ENCODE results near the gene PDE9A. TPM values are rescaled to one million over a fixed set of nuclear protein-coding genes. Genes with fewer than 3 reads are reported as not detected.
A peak's percentile ranks its signal among the peaks of the same experiment; 100 is the strongest.

Gene PDE9A
- total RNA-seq, 1 donor, result 9.5 TPM

DNA sequence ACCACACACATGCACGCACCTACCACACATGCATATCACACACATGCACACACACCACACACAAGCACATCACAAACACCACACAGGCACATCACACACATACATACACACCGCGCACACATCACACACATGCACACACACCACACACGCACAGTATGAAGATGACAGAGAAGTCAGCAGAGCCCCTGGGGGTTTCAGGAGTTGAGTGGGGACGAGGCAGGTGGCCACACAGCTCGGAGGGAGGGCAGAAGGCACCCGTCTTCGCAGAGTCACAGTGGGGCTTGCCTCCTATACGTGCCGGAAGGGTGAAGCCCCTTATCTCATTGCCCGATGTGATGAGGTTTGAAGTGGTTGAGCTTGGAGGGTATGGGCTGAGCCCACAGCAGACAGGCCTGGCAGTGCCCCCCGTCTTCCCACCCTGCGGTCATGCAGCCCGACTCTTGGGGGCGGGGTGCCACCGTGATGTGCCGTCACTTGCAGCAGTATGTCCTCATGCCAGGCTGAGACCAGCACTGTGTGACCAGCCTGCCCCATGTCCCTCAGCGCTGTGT is 9.9 kb downstream of the PDE9A start:
- DNase-seq (ENCODE audit: low read depth), result no peak
- TF ChIP-seq, protein P1, sequence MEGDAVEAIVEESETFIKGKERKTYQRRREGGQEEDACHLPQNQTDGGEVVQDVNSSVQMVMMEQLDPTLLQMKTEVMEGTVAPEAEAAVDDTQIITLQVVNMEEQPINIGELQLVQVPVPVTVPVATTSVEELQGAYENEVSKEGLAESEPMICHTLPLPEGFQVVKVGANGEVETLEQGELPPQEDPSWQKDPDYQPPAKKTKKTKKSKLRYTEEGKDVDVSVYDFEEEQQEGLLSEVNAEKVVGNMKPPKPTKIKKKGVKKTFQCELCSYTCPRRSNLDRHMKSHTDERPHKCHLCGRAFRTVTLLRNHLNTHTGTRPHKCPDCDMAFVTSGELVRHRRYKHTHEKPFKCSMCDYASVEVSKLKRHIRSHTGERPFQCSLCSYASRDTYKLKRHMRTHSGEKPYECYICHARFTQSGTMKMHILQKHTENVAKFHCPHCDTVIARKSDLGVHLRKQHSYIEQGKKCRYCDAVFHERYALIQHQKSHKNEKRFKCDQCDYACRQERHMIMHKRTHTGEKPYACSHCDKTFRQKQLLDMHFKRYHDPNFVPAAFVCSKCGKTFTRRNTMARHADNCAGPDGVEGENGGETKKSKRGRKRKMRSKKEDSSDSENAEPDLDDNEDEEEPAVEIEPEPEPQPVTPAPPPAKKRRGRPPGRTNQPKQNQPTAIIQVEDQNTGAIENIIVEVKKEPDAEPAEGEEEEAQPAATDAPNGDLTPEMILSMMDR (IDR thresholded peaks at IDR 0.05; ENCODE audit: insufficient read depth, low read depth, low read length), result no peak
- no peak overlapping the region for H3K4me3 ChIP-seq (ENCODE audit: low read depth, low read length)

DNA sequence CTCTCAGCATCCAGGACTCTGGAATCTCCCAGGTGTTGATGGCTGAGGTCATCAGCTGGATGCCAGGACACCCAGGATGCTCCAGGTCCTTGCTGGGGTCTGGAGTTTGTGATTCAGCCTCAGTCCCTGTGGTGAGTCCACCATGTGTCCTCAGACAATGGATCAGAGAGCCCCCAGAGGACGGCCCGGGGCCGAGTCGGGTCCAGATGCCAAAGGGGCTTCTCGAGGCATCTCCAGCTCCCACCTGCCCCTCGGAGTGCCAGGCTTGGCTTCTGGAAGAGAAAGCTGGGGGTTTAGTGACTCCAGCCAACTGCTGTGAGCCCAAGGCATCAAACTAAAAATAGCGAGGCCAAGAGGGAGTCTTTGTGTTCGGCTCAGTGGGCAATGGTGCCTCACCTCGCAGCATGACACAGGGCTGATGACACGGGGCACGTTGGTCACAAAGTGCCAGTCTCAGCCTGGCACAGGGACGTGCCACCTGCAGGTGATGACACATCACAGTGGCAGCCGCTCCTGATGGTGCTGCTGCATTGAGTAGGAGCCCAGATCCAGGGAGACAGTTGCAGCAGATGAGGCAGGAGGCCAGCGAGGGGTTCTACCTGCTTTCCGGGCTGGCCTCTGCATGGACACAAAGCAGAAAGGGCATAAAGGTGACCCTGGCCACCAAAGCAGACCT is 10.6 kb downstream of the PDE9A start:
- no peak overlapping the region for H3K4me3 ChIP-seq (ENCODE audit: low read depth, low read length)
- TF ChIP-seq, protein P1 (IDR thresholded peaks at IDR 0.05; ENCODE audit: insufficient read depth, low read depth, low read length), result no peak
- DNase-seq (ENCODE audit: low read depth), result no peak

DNA sequence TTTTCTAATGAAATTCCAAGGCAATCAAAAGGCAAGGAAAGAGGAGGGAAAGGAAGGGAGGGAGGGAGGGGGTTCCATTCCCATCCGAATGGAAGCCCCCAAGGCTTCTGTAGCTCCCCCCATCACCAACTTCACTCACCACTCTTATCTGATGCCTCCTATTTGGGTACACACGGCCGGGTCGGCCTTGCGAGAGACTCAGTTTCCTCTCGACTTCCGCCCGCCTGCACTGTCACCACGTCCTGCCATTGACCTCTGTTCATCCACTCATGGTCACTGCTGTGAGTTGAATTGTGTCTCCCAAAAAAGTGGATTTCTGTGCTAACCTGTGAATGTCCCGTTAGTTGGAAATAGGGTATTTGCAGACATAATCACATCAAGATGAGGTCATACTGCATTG is 11.2 kb downstream of the PDE9A start:
- DNase-seq (ENCODE audit: low read depth), result no peak
- H3K4me3 ChIP-seq (ENCODE audit: low read depth, low read length), result no peak overlapping the region
- TF ChIP-seq, protein P1 (IDR thresholded peaks at IDR 0.05; ENCODE audit: insufficient read depth, low read depth, low read length), result no peak

DNA sequence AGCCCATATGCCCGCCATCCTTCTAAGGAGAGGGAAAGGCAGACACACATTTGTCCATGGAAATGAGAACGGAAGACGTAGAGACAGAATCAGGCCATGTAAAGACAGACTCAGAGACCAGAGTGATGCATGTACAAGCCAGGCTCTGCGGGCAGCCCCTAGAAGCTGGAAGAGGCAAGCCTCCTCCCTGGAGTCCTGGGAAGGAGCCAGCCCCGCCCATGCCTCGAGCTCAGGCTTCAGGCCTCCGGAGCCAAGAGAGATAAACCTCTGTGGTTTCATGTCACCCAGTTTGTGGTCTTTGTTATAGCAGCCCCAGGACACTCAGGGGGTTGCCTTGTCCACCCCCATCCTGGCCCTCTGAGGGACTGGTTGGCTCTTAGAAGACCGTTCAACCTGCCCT is 11.6 kb downstream of the PDE9A start:
- DNase-seq (ENCODE audit: low read depth), result peak; percentile 47
- TF ChIP-seq, protein P1 (IDR thresholded peaks at IDR 0.05; ENCODE audit: insufficient read depth, low read depth, low read length), result no peak
- no peak overlapping the region for H3K4me3 ChIP-seq (ENCODE audit: low read depth, low read length)

DNA sequence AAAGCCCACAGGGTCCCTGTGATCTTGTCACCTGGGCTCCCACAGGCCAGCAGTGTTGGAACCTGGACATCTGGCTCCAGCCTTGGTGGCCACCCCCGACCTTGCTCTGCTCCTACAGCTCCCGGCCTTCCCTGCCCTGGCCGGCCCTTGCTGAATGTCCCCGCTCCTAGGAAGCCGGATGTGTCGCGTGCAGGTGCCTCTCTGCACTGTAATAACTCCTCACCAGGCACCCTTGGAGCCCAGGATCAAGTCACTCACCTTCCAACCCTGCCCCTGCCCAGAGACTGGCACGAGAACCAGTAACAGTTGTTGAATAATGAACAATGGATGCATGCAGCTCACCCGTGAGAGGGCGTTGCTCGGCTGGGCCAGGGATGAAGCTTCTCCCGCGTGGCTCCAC is 12.1 kb downstream of the PDE9A start:
- no peak for DNase-seq (ENCODE audit: low read depth)
- TF ChIP-seq, protein P1 (IDR thresholded peaks at IDR 0.05; ENCODE audit: insufficient read depth, low read depth, low read length), result no peak
- H3K4me3 ChIP-seq (ENCODE audit: low read depth, low read length), result no peak overlapping the region

DNA sequence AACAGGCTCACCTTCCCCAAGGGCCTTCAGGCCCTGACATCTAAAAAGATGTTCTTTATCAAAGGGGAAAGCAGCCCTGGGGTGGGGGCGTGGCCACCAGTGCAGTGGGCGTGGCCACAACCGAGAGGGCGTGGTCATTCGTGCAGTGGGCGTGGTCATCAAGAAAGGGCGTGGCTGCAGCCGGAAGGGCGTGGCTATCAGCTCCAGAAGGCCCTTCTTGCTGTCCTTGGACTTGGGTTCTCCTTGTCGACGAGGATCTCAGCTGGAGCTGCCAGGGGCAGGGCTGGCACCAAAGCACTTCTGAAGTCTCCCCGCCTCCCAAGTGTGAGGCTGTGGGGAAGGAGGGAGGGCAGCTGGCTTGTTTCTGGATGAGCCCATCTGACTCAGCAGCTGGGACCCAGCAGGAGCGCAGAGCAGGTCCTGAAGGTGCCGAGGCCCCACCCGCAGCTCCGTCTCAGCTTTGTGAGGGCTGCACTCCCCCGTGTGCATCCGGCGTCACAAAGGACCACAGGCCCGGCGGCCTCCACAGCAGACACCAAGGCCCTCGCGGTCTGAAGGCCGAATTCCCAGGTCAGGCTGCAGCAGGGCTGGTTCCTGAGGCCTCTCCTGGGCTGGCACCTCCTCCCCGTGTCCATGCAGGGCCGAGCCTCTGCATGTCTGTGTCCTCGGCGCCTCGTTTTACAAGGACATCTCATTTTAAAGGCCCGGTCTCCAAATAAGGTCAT is 12.8 kb downstream of the PDE9A start:
- H3K4me3 ChIP-seq (ENCODE audit: low read depth, low read length), result no peak overlapping the region
- TF ChIP-seq, protein P1 (IDR thresholded peaks at IDR 0.05; ENCODE audit: insufficient read depth, low read depth, low read length), result no peak
- no peak for DNase-seq (ENCODE audit: low read depth)
